H9 (cell line): Measurements from ENCODE around the gene SLC17A7. TPM values are rescaled to one million over a fixed set of nuclear protein-coding genes. Genes with fewer than 3 reads are reported as not detected.
A peak's percentile ranks its signal among the peaks of the same experiment; 100 is the strongest.

ENCODE experiments used
- DNase-seq: peaks from one replicate; pipeline ENCODE4 v3.0.0-alpha.2; 2017
- H2AFZ ChIP-seq: one replicate; pipeline ENCODE4 v1.6.1; 2013; ENCODE audit warnings: mild to moderate bottlenecking, low read length, control low read depth, moderate library complexity
- H2AK5ac ChIP-seq: 2 replicates; pipeline ENCODE4 v1.6.1; 2013; ENCODE audit warnings: low read length, control low read depth, mixed read lengths; ENCODE audit not compliant: insufficient read length
- H2BK120ac ChIP-seq: one replicate; pipeline ENCODE4 v1.6.1; 2013; ENCODE audit warnings: low read depth, mild to moderate bottlenecking, low read length, control low read depth, inconsistent platforms; ENCODE audit not compliant: poor library complexity, severe bottlenecking
- H2BK12ac ChIP-seq: 2 replicates; pipeline ENCODE4 v1.6.1; 2013; ENCODE audit warnings: low read length, control low read depth, mixed read lengths, low read depth; ENCODE audit not compliant: insufficient read length
- H2BK15ac ChIP-seq: 2 replicates; pipeline ENCODE4 v1.6.1; 2013; ENCODE audit warnings: low read depth, low read length, control low read depth
- H2BK20ac ChIP-seq: one replicate; pipeline ENCODE4 v1.6.1; 2013; ENCODE audit warnings: low read depth, mild to moderate bottlenecking, low read length, control low read depth, inconsistent platforms; ENCODE audit not compliant: poor library complexity, severe bottlenecking
- H2BK5ac ChIP-seq: 2 replicates; pipeline ENCODE4 v1.6.1; 2013; ENCODE audit warnings: low read length, control low read depth, mixed read lengths; ENCODE audit not compliant: insufficient read length
- H3K14ac ChIP-seq: 2 replicates; pipeline ENCODE4 v1.6.1; 2013; ENCODE audit warnings: low read length, control low read depth; ENCODE audit not compliant: insufficient read depth
- H3K18ac ChIP-seq: 2 replicates; pipeline ENCODE4 v1.6.1; 2013; ENCODE audit warnings: low read depth, mild to moderate bottlenecking, mixed read lengths, low read length, control low read depth; ENCODE audit not compliant: insufficient read length
- H3K23ac ChIP-seq: 2 replicates; pipeline ENCODE4 v1.6.1; 2013; ENCODE audit warnings: low read length, control low read depth, mixed read lengths, low read depth; ENCODE audit not compliant: insufficient read length
- H3K23me2 ChIP-seq: 2 replicates; pipeline ENCODE4 v1.6.1; 2013; ENCODE audit warnings: low read depth, mild to moderate bottlenecking, mixed read lengths, low read length, control low read depth; ENCODE audit not compliant: insufficient read length, poor library complexity, severe bottlenecking
- H3K27ac ChIP-seq: 2 replicates; pipeline ENCODE4 v1.5.1; 2013; ENCODE audit warnings: low read length, control low read depth, mixed read lengths, low read depth; ENCODE audit not compliant: insufficient read length
- H3K27me3 ChIP-seq: 2 replicates; pipeline ENCODE4 v1.6.1; 2013; ENCODE audit warnings: low read length, control low read depth, inconsistent platforms; ENCODE audit not compliant: insufficient read depth
- H3K4ac ChIP-seq: 2 replicates; pipeline ENCODE4 v1.6.1; 2013; ENCODE audit warnings: low read depth, mild to moderate bottlenecking, control low read depth, inconsistent platforms, low read length, moderate library complexity
- H3K4me1 ChIP-seq: 2 replicates; pipeline ENCODE4 v1.6.1; 2013; ENCODE audit warnings: low read length, control low read depth, inconsistent platforms; ENCODE audit not compliant: insufficient read depth
- H3K4me2 ChIP-seq: 2 replicates; pipeline ENCODE4 v1.6.1; 2013; ENCODE audit warnings: low read length, control low read depth, mixed read lengths; ENCODE audit not compliant: insufficient read length, insufficient read depth
- H3K56ac ChIP-seq: 2 replicates; pipeline ENCODE4 v1.6.1; 2013; ENCODE audit warnings: low read depth, mild to moderate bottlenecking, mixed read lengths, low read length, control low read depth; ENCODE audit not compliant: insufficient read length
- H3K79me1 ChIP-seq: 2 replicates; pipeline ENCODE4 v1.6.1; 2013; ENCODE audit warnings: low read depth, mild to moderate bottlenecking, moderate library complexity, low read length, control low read depth, inconsistent platforms; ENCODE audit not compliant: insufficient read depth, poor library complexity, severe bottlenecking
- H3K79me2 ChIP-seq: 2 replicates; pipeline ENCODE4 v1.6.1; 2013; ENCODE audit warnings: low read length, control low read depth, inconsistent platforms; ENCODE audit not compliant: insufficient read depth
- H3K9ac ChIP-seq: 2 replicates; pipeline ENCODE4 v1.6.1; 2013; ENCODE audit warnings: low read length, control low read depth, mixed read lengths; ENCODE audit not compliant: insufficient read length; ENCODE audit errors: extremely low read depth
- H3K9me3 ChIP-seq: one replicate; pipeline ENCODE4 v1.6.1; 2013; ENCODE audit warnings: low read depth, low read length, inconsistent platforms; ENCODE audit not compliant: control insufficient read depth
- H3T11ph ChIP-seq: one replicate; pipeline ENCODE4 v1.6.1; 2013; ENCODE audit warnings: mild to moderate bottlenecking, low read length, control low read depth, inconsistent platforms
- H4K20me1 ChIP-seq: one replicate; pipeline ENCODE4 v1.6.1; 2013; ENCODE audit not compliant: control insufficient read depth, insufficient read length, insufficient read depth
- H4K5ac ChIP-seq: 2 replicates; pipeline ENCODE4 v1.6.1; 2013; ENCODE audit warnings: low read depth, mild to moderate bottlenecking, mixed read lengths, low read length, control low read depth; ENCODE audit not compliant: insufficient read length
- H4K8ac ChIP-seq: replicated peaks from 2 replicates; pipeline ENCODE4 v1.6.1; 2013; ENCODE audit warnings: low read length, control low read depth, mixed read lengths, low read depth; ENCODE audit not compliant: insufficient read length
- H4K91ac ChIP-seq: 2 replicates; pipeline ENCODE4 v1.6.1; 2013; ENCODE audit warnings: low read depth, mild to moderate bottlenecking, moderate library complexity, mixed read lengths, low read length, control low read depth; ENCODE audit not compliant: insufficient read length
- H3K27ac Mint-ChIP-seq, 3 experiments: 2 replicates in 2 of 3; 3 replicates in 1 of 3; pipeline ENCODE4 v1.8.0; 2020 to 2021; ENCODE audit warnings: mixed read lengths in 3 of 3, mild to moderate bottlenecking in 1 of 3, moderate library complexity in 1 of 3
- H3K27me3 Mint-ChIP-seq: 2 replicates; pipeline ENCODE4 v1.8.0; 2021; ENCODE audit warnings: low read depth, mild to moderate bottlenecking, moderate library complexity, mixed read lengths
- H3K36me3 Mint-ChIP-seq, 3 experiments: 2 replicates in 2 of 3; 3 replicates in 1 of 3; pipeline ENCODE4 v1.8.0; 2020 to 2021; ENCODE audit warnings: low read depth in 3 of 3, mixed read lengths in 3 of 3; ENCODE audit not compliant: insufficient read depth in 1 of 3
- H3K4me1 Mint-ChIP-seq, 2 experiments: 2 replicates each; pipeline ENCODE4 v1.8.0; 2020; ENCODE audit warnings: mixed read lengths in 2 of 2
- H3K4me3 Mint-ChIP-seq, 2 experiments: 2 replicates in 1 of 2; 3 replicates in 1 of 2; pipeline ENCODE4 v1.8.0; 2020 to 2021; ENCODE audit warnings: mild to moderate bottlenecking in 2 of 2, mixed read lengths in 2 of 2, moderate library complexity in 1 of 2
- H3K9me3 Mint-ChIP-seq, 2 experiments: 2 replicates in 1 of 2; 3 replicates in 1 of 2; pipeline ENCODE4 v1.8.0; 2020; ENCODE audit warnings: mild to moderate bottlenecking in 2 of 2, mixed read lengths in 2 of 2, moderate library complexity in 1 of 2
- WGBS: extraction: QIAGEN DNeasy Blood & Tissue Kit; methylation state at CpG from one replicate; pipeline ENCODE4 v1.1.7; 2013; ENCODE audit warnings: missing lambda C conversion rate, low lambda C conversion rate, mixed read lengths; ENCODE audit not compliant: insufficient read length; ENCODE audit errors: extremely low coverage; 5-methylcytosine and 5-hydroxymethylcytosine counted together
- total RNA-seq: library from RNA; stranded (reverse); gene quantifications from 2 replicates; pipeline ENCODE4 v1.2.1, GENCODE V29; 2021
- TF ChIP-seq, protein P1 (sequence below): fragments of 200-600 bp; sonication (generic); conservative IDR thresholded peaks from 3 replicates; pipeline ENCODE4 v1.8.0; 2021; ENCODE audit warnings: antibody characterized with exemption, mild to moderate bottlenecking

The SLC17A7 gene
- total RNA-seq, 1 experiment from 2014 or later, result 1.3 TPM

DNA sequence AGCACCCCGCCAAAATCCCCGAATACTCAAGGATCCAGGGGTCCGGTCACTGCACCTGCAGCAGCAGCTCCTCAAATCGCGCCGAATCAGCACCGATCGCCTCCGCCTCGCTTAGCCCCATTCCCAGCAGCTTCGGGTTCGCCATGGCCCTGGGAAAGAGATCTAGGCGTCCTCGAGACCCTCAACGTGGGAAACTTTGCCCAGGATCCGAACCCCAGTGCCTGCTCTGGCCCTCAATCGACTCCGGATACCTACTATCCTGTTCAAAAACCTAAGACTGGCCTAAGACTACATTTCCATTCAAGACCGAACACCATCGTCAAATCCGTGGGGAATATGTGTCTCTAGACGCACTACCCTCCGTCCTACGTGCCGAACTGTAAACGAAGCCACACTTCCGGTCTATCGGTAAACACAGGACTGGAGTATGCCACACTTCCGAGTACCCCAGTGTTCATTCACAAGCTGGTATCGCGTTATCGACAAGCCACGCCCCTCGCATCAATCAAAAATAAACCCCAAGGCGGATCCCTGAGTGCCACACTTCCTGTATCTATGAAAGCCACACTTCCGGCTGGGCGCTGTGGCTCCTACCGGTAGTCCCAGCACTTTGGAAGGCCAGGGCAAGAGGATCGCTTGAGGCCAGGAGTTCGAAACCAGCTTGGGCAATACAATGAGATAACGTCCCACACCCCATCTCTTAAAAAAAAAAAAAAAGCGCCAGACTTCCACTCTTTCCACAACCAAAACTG, 10.3 kb upstream of the SLC17A7 start, which contains the start of gene PIH1D1:
TSS of gene PIH1D1 (minus strand) at position 385 of the 752 bp plus-strand sequence. CDS start at position 145, 240 bp downstream.
- H3K4me2 ChIP-seq, result peak within 1 kb of the TSS; percentile 93
- H2BK120ac ChIP-seq, result no peak within 1 kb of the TSS
- H2BK20ac ChIP-seq, result no peak within 1 kb of the TSS
- H4K20me1 ChIP-seq, result no peaks in the 10 kb centered on the region
- H2BK15ac ChIP-seq, result no peak within 1 kb of the TSS
- H4K5ac ChIP-seq, result no peak within 1 kb of the TSS
- no peak within 1 kb of the TSS for H4K91ac ChIP-seq
- no peak within 1 kb of the TSS for H3K23ac ChIP-seq
- no peaks in the 10 kb centered on the region; a peak in 1 of 5 replicates for H3K9me3 Mint-ChIP-seq
- peak within 1 kb of the TSS; percentile 96 to 98 for H3K4me3 Mint-ChIP-seq
- H2AFZ ChIP-seq, result no peak within 1 kb of the TSS
- no CpG with 5 or more reads among the region's 42 CpGs for WGBS
- H2BK12ac ChIP-seq, result no peak within 1 kb of the TSS
- H3K36me3 Mint-ChIP-seq, result peaks cover 38 to 54% (median 51%) of the 10 kb centered on the region in 3 experiments
- H3K27me3 ChIP-seq, result no peaks in the 10 kb centered on the region
- H2BK5ac ChIP-seq, result no peak within 1 kb of the TSS
- H3K79me1 ChIP-seq, result peaks cover 7% of the 10 kb centered on the region
- H3T11ph ChIP-seq, result no peak within 1 kb of the TSS
- no peaks in the 10 kb centered on the region for H3K9me3 ChIP-seq
- peak within 1 kb of the TSS; percentile 85 for H3K9ac ChIP-seq
- no peaks in the 10 kb centered on the region; the same call in 1 of the 2 replicates for H3K27me3 Mint-ChIP-seq
- TF ChIP-seq, protein P1, sequence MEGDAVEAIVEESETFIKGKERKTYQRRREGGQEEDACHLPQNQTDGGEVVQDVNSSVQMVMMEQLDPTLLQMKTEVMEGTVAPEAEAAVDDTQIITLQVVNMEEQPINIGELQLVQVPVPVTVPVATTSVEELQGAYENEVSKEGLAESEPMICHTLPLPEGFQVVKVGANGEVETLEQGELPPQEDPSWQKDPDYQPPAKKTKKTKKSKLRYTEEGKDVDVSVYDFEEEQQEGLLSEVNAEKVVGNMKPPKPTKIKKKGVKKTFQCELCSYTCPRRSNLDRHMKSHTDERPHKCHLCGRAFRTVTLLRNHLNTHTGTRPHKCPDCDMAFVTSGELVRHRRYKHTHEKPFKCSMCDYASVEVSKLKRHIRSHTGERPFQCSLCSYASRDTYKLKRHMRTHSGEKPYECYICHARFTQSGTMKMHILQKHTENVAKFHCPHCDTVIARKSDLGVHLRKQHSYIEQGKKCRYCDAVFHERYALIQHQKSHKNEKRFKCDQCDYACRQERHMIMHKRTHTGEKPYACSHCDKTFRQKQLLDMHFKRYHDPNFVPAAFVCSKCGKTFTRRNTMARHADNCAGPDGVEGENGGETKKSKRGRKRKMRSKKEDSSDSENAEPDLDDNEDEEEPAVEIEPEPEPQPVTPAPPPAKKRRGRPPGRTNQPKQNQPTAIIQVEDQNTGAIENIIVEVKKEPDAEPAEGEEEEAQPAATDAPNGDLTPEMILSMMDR, result no peak; the same call in 2 of the 3 replicates
- peaks cover 5% of the 10 kb centered on the region for H3K23me2 ChIP-seq
- no peak within 1 kb of the TSS for H4K8ac ChIP-seq
- H3K4ac ChIP-seq, result no peak within 1 kb of the TSS
- peak within 1 kb of the TSS; percentile 99 to 100 (median 99) for H3K27ac Mint-ChIP-seq
- peak; percentile 99 for DNase-seq
- H3K79me2 ChIP-seq, result no peaks in the 10 kb centered on the region; the same call in 1 of the 2 replicates
- no peak within 1 kb of the TSS for H3K56ac ChIP-seq
- H3K4me1 Mint-ChIP-seq, result peaks cover 15 to 38% of the 10 kb centered on the region in 2 experiments
- no peak within 1 kb of the TSS for H3K14ac ChIP-seq
- peak within 1 kb of the TSS; percentile 21 for H3K27ac ChIP-seq
- no peak within 1 kb of the TSS for H2AK5ac ChIP-seq
- H3K4me1 ChIP-seq, result no peaks in the 10 kb centered on the region
- H3K18ac ChIP-seq, result peak within 1 kb of the TSS; percentile 41
